ENCODE data around the gene GDNF.

The GDNF gene

DNA sequence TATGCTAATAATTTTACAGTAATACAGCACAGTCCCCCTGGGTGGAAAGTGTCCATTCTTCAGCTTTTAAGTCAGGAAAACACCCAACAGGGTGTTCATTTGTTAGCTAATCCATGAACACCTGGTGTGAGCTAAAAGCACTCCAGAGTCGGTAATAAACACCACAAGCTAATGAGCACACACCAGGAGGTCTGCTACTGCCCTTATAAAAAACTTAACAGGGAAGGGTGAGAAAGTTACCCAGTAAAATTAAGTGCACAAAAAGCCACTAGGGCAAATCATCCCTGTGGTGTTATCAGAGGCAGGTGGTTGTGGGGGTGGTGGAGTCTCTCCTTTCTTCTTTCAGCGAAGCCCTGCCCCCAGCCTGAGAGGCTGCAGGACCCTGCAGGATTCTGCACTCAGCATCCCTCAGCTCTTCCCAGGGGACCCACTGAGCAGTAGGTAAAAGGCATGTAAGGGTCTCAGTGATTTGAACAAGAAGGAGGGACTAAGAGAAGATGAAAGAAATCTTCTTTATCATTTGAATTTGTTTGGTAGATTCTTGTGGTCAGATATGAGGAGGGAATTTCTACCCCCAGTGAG is 14.4 kb downstream of the GDNF start:
- Histone ChIP-seq H3K9me3 (ENCODE audit: control insufficient read depth in 2 of 2, low read length in 2 of 2) (no peaks in the 10 kb centered on the region), H3K4me1 (ENCODE audit: control insufficient read depth in 2 of 2, insufficient read depth in 2 of 2, low read length in 2 of 2) (no peaks in the 10 kb centered on the region), H3K27ac (ENCODE audit: low read depth in 2 of 2, low read length in 2 of 2) (no peak overlapping the region)

GRCh38 chr5:37823433-37824152 is 16.2 kb downstream of the GDNF start:
- H3K9ac ChIP-seq (ENCODE audit: low read depth in 1 of 2, low read length in 2 of 2), result no peak overlapping the region
- H3K27ac ChIP-seq (ENCODE audit: low read depth in 2 of 2, low read length in 2 of 2), result no peak overlapping the region
- no peaks in the 10 kb centered on the region for H3K4me1 ChIP-seq (ENCODE audit: control insufficient read depth in 2 of 2, insufficient read depth in 2 of 2, low read length in 2 of 2)
- no peaks in the 10 kb centered on the region for H3K36me3 ChIP-seq (ENCODE audit: control insufficient read depth in 2 of 2, insufficient read depth in 2 of 2, low read length in 2 of 2)
- no peaks in the 10 kb centered on the region for H3K27me3 ChIP-seq (ENCODE audit: control insufficient read depth in 2 of 2, insufficient read depth in 2 of 2, low read length in 2 of 2)
- H3K9me3 ChIP-seq (ENCODE audit: control insufficient read depth in 2 of 2, low read length in 2 of 2), result no peaks in the 10 kb centered on the region
- no peak overlapping the region for H3K4me3 ChIP-seq (ENCODE audit: low read length in 2 of 2)

More for the DNA sequence above, 14.4 kb downstream of the GDNF start:
- H3K9ac ChIP-seq (ENCODE audit: low read depth in 1 of 2, low read length in 2 of 2), result no peak overlapping the region
- no peaks in the 10 kb centered on the region for H3K27me3 ChIP-seq (ENCODE audit: control insufficient read depth in 2 of 2, insufficient read depth in 2 of 2, low read length in 2 of 2)
- H3K4me3 ChIP-seq (ENCODE audit: low read length in 2 of 2), result no peak overlapping the region
- H3K36me3 ChIP-seq (ENCODE audit: control insufficient read depth in 2 of 2, insufficient read depth in 2 of 2, low read length in 2 of 2), result no peaks in the 10 kb centered on the region

DNA sequence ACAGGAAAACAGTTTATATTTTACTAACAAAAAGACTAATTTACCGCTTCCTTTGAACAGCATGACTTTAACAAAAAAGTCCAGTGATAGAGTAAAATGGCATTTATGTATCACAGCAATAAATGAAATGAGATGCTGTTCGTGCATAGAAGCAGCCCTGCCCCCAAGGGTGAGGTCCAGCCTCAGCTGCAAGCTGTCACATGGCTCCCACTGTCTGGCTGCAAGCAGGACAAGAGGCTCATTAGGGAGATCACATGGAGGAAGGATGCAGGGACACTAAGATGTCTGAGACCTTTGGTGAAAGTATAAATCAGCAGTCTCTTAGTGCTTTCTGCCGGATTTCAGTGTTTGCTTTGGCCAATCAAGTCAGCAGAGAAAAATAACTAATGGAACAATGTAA is 23.0 kb downstream of the GDNF start:
- no peaks in the 10 kb centered on the region for H3K36me3 ChIP-seq (ENCODE audit: control insufficient read depth in 2 of 2, insufficient read depth in 2 of 2, low read length in 2 of 2)
- no peaks in the 10 kb centered on the region for H3K9me3 ChIP-seq (ENCODE audit: control insufficient read depth in 2 of 2, low read length in 2 of 2)
- H3K27ac ChIP-seq (ENCODE audit: low read depth in 2 of 2, low read length in 2 of 2), result no peak overlapping the region
- H3K27me3 ChIP-seq (ENCODE audit: control insufficient read depth in 2 of 2, insufficient read depth in 2 of 2, low read length in 2 of 2), result no peaks in the 10 kb centered on the region
- H3K4me1 ChIP-seq (ENCODE audit: control insufficient read depth in 2 of 2, insufficient read depth in 2 of 2, low read length in 2 of 2), result no peaks in the 10 kb centered on the region
- no peak overlapping the region for H3K4me3 ChIP-seq (ENCODE audit: low read length in 2 of 2)
- no peak overlapping the region for H3K9ac ChIP-seq (ENCODE audit: low read depth in 1 of 2, low read length in 2 of 2)

DNA sequence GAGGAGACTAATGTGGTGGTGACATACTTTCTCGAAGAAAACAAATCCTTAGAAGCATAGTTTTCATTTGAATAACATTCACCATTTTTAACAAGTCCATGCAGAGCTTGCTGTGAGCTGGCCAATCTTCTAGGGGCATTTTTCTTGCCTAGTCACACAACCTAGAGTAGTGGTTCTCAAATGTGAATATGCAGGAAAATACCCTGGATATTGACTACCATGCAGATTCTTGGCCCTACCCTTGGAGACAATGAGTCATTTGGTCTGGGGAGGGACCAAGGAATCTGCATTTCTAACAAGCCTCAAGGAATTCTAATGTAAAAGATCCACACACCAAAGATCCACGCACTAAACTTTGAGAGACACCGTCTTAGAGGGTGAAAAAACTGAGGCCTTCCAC is 23.5 kb downstream of the GDNF start:
- H3K27ac ChIP-seq (ENCODE audit: low read depth in 2 of 2, low read length in 2 of 2), result no peak overlapping the region
- H3K27me3 ChIP-seq (ENCODE audit: control insufficient read depth in 2 of 2, insufficient read depth in 2 of 2, low read length in 2 of 2), result no peaks in the 10 kb centered on the region
- no peaks in the 10 kb centered on the region for H3K4me1 ChIP-seq (ENCODE audit: control insufficient read depth in 2 of 2, insufficient read depth in 2 of 2, low read length in 2 of 2)
- no peaks in the 10 kb centered on the region for H3K9me3 ChIP-seq (ENCODE audit: control insufficient read depth in 2 of 2, low read length in 2 of 2)
- H3K36me3 ChIP-seq (ENCODE audit: control insufficient read depth in 2 of 2, insufficient read depth in 2 of 2, low read length in 2 of 2), result no peaks in the 10 kb centered on the region
- no peak overlapping the region for H3K9ac ChIP-seq (ENCODE audit: low read depth in 1 of 2, low read length in 2 of 2)
- H3K4me3 ChIP-seq (ENCODE audit: low read length in 2 of 2), result no peak overlapping the region

GRCh38 chr5:37815913-37816312 is 23.9 kb downstream of the GDNF start:
- Histone ChIP-seq H3K36me3 (ENCODE audit: control insufficient read depth in 2 of 2, insufficient read depth in 2 of 2, low read length in 2 of 2) (no peaks in the 10 kb centered on the region), H3K4me1 (ENCODE audit: control insufficient read depth in 2 of 2, insufficient read depth in 2 of 2, low read length in 2 of 2) (no peaks in the 10 kb centered on the region), H3K27me3 (ENCODE audit: control insufficient read depth in 2 of 2, insufficient read depth in 2 of 2, low read length in 2 of 2) (no peaks in the 10 kb centered on the region), H3K9ac (ENCODE audit: low read depth in 1 of 2, low read length in 2 of 2) (no peak overlapping the region), H3K4me3 (ENCODE audit: low read length in 2 of 2) (no peak overlapping the region), H3K9me3 (ENCODE audit: control insufficient read depth in 2 of 2, low read length in 2 of 2) (no peaks in the 10 kb centered on the region), H3K27ac (ENCODE audit: low read depth in 2 of 2, low read length in 2 of 2) (no peak overlapping the region)

- H3K36me3 ChIP-seq (ENCODE audit: control insufficient read depth in 2 of 2, insufficient read depth in 2 of 2, low read length in 2 of 2), result no peaks in the 10 kb centered on the region
- no peak overlapping the region for H3K9ac ChIP-seq (ENCODE audit: low read depth in 1 of 2, low read length in 2 of 2)
- no peaks in the 10 kb centered on the region for H3K27me3 ChIP-seq (ENCODE audit: control insufficient read depth in 2 of 2, insufficient read depth in 2 of 2, low read length in 2 of 2)
- H3K27ac ChIP-seq (ENCODE audit: low read depth in 2 of 2, low read length in 2 of 2), result no peak overlapping the region
- no peaks in the 10 kb centered on the region for H3K9me3 ChIP-seq (ENCODE audit: control insufficient read depth in 2 of 2, low read length in 2 of 2)
- no peak overlapping the region for H3K4me3 ChIP-seq (ENCODE audit: low read length in 2 of 2)
- H3K4me1 ChIP-seq (ENCODE audit: control insufficient read depth in 2 of 2, insufficient read depth in 2 of 2, low read length in 2 of 2), result no peaks in the 10 kb centered on the region
Observed at GRCh38 chr5:37814699-37815098, 25.1 kb downstream of the GDNF start.

GRCh38 chr5:37812365-37812764 is 27.5 kb downstream of the GDNF start:
- no peak overlapping the region for H3K4me3 ChIP-seq (ENCODE audit: low read length in 2 of 2)
- no peak overlapping the region for H3K27ac ChIP-seq (ENCODE audit: low read depth in 2 of 2, low read length in 2 of 2)
- no peaks in the 10 kb centered on the region for H3K36me3 ChIP-seq (ENCODE audit: control insufficient read depth in 2 of 2, insufficient read depth in 2 of 2, low read length in 2 of 2)
- H3K4me1 ChIP-seq (ENCODE audit: control insufficient read depth in 2 of 2, insufficient read depth in 2 of 2, low read length in 2 of 2), result no peaks in the 10 kb centered on the region
- no peaks in the 10 kb centered on the region for H3K9me3 ChIP-seq (ENCODE audit: control insufficient read depth in 2 of 2, low read length in 2 of 2)
- H3K27me3 ChIP-seq (ENCODE audit: control insufficient read depth in 2 of 2, insufficient read depth in 2 of 2, low read length in 2 of 2), result peaks cover 0 to 3% of the 10 kb centered on the region in 2 donors
- no peak overlapping the region for H3K9ac ChIP-seq (ENCODE audit: low read depth in 1 of 2, low read length in 2 of 2)

DNA sequence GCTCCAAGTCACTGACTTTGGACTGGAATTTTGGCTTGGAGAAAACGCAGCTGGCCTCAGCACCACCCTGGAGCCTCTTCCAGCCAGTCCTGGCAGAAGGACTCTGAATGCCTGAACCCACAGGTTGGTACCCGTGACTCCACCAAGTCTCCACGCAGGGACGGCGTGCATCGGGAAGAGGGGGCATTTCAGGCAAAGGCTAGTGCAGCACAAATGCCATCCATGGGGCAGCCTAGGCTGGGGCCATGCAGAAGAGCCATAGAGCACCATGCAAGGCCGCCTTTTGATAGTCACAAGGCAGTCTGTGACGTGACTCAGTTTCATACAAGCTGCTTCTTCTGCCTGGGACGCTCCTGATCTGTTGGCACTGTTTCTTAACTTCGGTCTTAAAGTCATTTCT is 28.0 kb downstream of the GDNF start:
- no peak overlapping the region for H3K27ac ChIP-seq (ENCODE audit: low read depth in 2 of 2, low read length in 2 of 2)
- H3K9ac ChIP-seq (ENCODE audit: low read depth in 1 of 2, low read length in 2 of 2), result no peak overlapping the region
- H3K36me3 ChIP-seq (ENCODE audit: control insufficient read depth in 2 of 2, insufficient read depth in 2 of 2, low read length in 2 of 2), result no peaks in the 10 kb centered on the region
- H3K27me3 ChIP-seq (ENCODE audit: control insufficient read depth in 2 of 2, insufficient read depth in 2 of 2, low read length in 2 of 2), result peaks cover 0 to 3% of the 10 kb centered on the region in 2 donors
- H3K4me1 ChIP-seq (ENCODE audit: control insufficient read depth in 2 of 2, insufficient read depth in 2 of 2, low read length in 2 of 2), result no peaks in the 10 kb centered on the region
- no peak overlapping the region for H3K4me3 ChIP-seq (ENCODE audit: low read length in 2 of 2)
- H3K9me3 ChIP-seq (ENCODE audit: control insufficient read depth in 2 of 2, low read length in 2 of 2), result no peaks in the 10 kb centered on the region

DNA sequence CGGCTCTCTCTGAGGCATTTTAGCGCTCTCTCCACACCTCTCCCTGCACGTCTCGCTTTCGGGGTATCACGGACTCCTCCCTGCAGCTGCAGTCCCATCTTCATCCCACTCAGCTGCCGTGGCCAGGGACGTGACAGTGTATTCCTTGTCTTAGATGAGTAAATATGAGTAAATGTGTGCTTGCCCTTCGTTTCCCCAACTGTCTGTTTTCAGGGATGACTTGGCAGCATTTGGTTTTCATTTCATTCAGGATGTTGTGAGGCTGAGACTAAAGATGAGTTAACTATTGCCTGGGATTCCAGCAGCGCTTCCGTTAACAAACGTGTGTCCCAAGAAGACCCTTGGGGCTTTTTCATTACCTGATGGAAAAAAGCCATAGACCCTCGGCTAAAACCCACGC is 29.5 kb downstream of the GDNF start:
- no peaks in the 10 kb centered on the region for H3K36me3 ChIP-seq (ENCODE audit: control insufficient read depth in 2 of 2, insufficient read depth in 2 of 2, low read length in 2 of 2)
- H3K4me3 ChIP-seq (ENCODE audit: low read length in 2 of 2), result no peak overlapping the region
- no peaks in the 10 kb centered on the region for H3K9me3 ChIP-seq (ENCODE audit: control insufficient read depth in 2 of 2, low read length in 2 of 2)
- H3K4me1 ChIP-seq (ENCODE audit: control insufficient read depth in 2 of 2, insufficient read depth in 2 of 2, low read length in 2 of 2), result no peaks in the 10 kb centered on the region
- H3K27me3 ChIP-seq (ENCODE audit: control insufficient read depth in 2 of 2, insufficient read depth in 2 of 2, low read length in 2 of 2), result peaks cover 0 to 3% of the 10 kb centered on the region in 2 donors
- H3K27ac ChIP-seq (ENCODE audit: low read depth in 2 of 2, low read length in 2 of 2), result no peak overlapping the region
- no peak overlapping the region for H3K9ac ChIP-seq (ENCODE audit: low read depth in 1 of 2, low read length in 2 of 2)

- H3K27me3 ChIP-seq (ENCODE audit: control insufficient read depth in 2 of 2, insufficient read depth in 2 of 2, low read length in 2 of 2), result peaks cover 0 to 3% of the 10 kb centered on the region in 2 donors
- no peaks in the 10 kb centered on the region for H3K9me3 ChIP-seq (ENCODE audit: control insufficient read depth in 2 of 2, low read length in 2 of 2)
- no peaks in the 10 kb centered on the region for H3K36me3 ChIP-seq (ENCODE audit: control insufficient read depth in 2 of 2, insufficient read depth in 2 of 2, low read length in 2 of 2)
- no peaks in the 10 kb centered on the region for H3K4me1 ChIP-seq (ENCODE audit: control insufficient read depth in 2 of 2, insufficient read depth in 2 of 2, low read length in 2 of 2)
- H3K9ac ChIP-seq (ENCODE audit: low read depth in 1 of 2, low read length in 2 of 2), result no peak overlapping the region
- H3K27ac ChIP-seq (ENCODE audit: low read depth in 2 of 2, low read length in 2 of 2), result no peak overlapping the region
- no peak overlapping the region for H3K4me3 ChIP-seq (ENCODE audit: low read length in 2 of 2)
Observed at GRCh38 chr5:37808945-37809344, 30.9 kb downstream of the GDNF start.

All from mucosa of rectum (tissue), 2 donors.